GM19467 (cell line): ENCODE results near the gene RDM1.
A peak's percentile ranks its signal among the peaks of the same experiment; 100 is the strongest.
"Not testable (repeated sequence)": the region's sequence is repeated elsewhere in the genome, so short reads cannot be mapped to it uniquely, and the experiment has no call there.

Experiments used
- ATAC-seq: cut with Tn5 transposase; IDR thresholded peaks from one replicate; pipeline ENCODE4 v1.9.1; 2021; ENCODE audit warnings: mild to moderate bottlenecking, moderate library complexity; ENCODE audit not compliant: unreplicated experiment

RDM1 gene

DNA sequence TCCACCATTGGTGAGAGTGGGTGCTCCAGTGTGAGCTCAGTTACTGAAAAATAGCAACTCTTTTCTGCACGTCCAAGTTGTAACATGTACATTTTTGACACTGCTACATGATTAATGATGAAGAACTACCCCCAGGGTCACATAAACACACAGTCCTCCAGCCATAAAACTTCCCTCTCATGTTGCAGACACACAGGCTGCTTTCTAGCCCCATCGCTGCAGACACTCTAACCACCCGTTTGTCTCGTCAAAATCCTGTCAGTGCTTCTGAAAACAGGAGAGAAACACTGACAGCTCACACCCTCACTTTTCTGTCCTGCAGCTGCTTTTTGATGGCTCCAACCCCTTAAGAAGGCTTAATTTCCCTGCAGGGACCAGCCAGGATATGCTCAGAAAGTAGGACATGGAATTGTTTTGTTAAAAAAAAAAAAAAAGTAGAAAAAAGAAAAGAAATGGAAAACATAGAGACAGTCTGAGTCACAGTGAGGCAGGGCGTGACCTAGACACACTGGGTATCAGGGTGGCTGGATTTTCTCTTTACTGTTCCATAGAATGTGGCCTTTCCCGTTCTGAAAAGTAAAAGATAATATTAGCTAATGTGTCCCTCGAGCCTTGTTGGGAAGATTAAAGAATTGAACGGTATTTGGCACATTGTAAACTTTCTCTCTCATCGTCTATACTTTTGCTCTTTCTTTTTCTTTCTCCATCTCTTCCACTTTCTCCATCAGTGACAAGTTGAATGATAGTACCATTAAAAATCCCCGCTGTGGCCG, 29.7 kb downstream of the RDM1 start:
- ATAC-seq: no peak

GRCh38 chr17:35900280-35900679, 30.3 kb downstream of the RDM1 start:
- no peak for ATAC-seq

- no peak for ATAC-seq
These were observed 32.1 kb downstream of the RDM1 start for GRCh38 chr17:35898283-35899070.

GRCh38 chr17:35897772-35898171, 32.8 kb downstream of the RDM1 start:
- ATAC-seq: not testable (repeated sequence)

DNA sequence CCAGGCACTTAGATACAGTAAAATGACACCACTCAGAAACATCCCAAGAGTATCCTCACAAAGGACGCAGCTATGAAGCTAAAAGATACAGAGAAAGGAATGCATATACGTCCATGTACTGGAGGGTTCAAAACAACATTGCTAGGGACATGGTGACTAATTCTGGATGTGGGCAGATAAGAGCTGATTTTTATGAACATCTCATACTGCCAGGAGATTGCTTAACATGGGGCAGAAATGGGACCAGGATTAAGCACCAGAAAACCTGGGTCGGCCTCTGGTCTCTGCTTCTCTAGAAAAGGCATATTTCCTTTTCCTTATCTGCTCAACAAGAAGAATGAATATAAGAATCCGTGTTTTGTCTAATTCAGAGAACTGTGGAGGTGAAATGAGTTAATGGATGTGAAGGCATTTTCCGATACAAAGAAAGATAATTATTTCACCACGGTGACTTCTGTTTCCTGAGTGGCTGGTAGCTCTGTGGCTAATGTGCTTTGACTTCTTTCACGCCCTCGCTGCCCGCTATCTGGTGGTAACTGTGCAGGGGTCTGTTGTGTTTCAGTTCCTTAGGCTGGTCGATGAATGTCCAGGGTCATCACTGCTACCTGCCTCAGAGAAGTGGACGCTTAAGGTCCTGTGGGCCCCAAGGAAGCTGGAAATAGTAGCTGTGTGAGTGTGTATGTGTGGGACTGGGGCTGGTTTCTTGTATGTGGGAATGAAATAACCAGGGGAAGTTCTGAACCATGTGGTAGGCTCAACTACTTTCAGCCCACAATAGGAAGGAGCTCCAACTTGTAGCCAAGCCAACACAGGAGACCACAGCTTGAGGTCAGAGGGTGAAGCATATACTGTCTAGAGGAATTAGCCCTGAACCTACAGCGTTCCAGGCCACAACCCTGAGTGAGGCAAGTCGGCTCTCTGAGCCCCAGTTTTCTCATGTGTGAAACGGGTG, 34.7 kb downstream of the RDM1 start:
- ATAC-seq: no peak

DNA sequence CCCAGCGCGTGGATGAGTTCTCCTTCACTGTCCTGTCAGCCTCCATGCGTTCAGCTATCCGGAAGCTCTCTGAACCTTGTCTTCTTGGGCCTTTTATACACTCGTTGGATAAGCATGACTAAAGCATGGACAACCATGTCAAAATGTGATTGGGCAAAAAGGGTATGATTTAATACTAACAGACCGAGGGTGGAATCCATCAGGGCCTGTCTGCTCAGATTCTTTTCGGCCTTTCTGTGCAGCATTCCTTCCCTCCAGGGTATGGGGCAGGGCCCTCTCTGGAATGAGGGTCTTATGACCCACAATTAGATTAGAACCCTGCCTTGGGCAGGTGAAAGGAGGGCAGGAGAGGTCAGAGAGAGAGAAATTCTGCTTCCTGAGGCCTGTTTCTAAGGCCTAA, 36.4 kb downstream of the RDM1 start:
- ATAC-seq: no peak

DNA sequence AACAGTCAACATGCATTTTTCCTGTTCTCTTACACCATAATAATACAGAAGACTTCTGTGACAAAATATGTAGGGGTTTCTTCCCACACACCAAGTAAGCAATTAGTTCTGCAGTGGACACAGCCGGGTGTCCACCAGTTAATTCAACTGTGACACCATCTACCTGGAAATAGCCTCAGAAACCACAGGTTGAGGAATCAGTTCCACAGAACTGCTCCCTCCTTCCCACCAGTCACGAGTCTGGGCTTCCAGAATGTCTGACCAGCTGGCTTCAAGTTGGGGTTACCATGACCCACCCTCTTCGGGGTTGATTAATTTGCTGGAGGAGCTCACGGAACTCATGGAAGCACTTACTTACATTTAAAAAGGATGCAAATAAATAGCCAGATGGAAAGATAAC, 36.8 kb downstream of the RDM1 start:
- ATAC-seq: no peak

GRCh38 chr17:35892091-35893035, 38.2 kb downstream of the RDM1 start:
- ATAC-seq: no peak

DNA sequence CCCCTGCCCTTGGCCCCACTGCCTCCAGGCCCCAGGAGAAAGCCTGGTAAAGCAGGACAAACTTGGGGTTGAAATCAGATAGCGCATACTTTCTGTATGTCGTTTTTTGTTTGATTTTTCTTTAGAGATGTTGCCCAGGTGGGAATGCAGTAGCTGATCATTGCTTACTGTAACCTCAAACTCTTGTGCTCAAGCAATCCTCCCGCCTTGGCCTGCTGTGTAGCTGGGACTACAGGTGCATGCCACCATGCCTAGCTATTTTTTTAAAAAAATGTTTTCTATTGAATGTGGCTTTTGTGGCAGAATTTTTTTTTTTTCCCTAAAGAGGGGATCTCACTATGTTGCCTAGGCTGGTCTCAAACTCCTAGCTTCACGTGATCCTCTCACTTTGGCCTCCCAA, 39.3 kb downstream of the RDM1 start:
- ATAC-seq: no peak

- no peak for ATAC-seq
These were observed 39.8 kb downstream of the RDM1 start for GRCh38 chr17:35890774-35891155.

DNA sequence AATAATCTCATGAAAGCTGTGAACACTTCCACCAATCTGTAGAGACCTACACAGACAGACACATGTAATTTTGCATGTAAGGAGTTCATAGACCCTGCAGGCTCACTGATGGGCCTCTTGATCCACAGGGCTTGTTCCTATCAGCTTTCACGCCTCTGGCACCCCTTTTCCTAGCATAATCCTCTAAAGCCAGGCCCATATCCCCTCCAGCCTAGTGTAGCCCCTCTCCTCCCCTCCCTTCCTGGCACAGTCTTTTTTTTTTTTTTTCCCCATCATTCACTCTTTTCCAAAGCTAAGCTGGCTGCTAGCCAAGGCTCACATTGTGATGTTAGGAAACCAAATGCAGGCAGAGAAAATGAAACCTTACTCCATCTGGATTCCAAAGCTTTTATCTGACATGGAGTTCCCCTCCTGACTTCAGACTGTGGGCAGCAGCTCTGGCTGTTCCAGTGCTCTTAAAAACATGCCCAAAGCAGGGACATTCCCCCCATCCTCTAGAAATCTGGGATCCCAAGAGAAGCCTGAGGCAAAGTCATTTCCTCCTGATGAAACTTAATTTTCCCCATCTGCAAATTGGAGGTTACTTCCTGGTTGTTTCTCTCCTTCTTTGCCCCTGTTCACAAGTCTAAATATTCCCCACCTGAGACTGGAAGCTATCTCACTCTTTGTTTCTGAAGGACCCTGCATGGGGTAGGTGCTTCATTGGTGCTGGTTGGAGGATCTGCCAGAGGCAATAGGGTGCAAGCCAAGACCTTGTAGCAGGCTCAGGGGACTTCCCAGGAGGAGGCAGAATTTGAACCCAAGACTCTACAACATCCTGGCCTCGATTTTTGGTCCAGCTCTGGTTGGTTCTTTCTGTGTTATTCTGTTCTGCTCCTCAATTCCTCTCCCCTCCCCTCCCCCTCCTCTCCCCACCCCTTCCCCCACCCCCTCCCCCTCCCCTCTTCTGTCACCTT, 40.5 kb downstream of the RDM1 start:
- no peak for ATAC-seq

DNA sequence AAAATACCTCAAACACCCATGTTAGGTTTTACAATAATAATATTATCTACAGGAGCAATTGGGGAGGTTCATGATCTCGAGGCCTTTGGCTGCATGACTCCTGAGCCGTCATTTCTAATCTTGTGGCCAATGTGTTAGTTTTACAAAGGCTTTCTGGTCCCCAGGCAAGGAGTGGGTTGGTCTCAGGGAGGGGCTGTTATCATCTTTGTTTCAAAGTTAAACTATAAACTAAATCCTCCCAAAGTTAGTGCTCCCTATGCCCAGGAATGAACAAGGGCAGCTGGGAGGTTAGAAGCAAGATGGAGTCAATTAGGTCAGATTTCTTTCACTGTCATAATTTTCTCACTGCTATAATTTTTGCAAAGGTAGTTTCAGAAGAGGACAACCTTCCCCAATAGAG, 41.3 kb downstream of the RDM1 start:
- no peak for ATAC-seq

- ATAC-seq: peak; percentile 86
These were observed 50.6 kb downstream of the RDM1 start, which contains the start of gene CCL5 for GRCh38 chr17:35879773-35880654. Gene CCL5 (minus strand): TSS chr17:35880360.

- no peak for ATAC-seq
These were observed 52.2 kb downstream of the RDM1 start for GRCh38 chr17:35878361-35878760.

- no peak for ATAC-seq
These were observed 53.1 kb downstream of the RDM1 start for GRCh38 chr17:35877345-35878029.

DNA sequence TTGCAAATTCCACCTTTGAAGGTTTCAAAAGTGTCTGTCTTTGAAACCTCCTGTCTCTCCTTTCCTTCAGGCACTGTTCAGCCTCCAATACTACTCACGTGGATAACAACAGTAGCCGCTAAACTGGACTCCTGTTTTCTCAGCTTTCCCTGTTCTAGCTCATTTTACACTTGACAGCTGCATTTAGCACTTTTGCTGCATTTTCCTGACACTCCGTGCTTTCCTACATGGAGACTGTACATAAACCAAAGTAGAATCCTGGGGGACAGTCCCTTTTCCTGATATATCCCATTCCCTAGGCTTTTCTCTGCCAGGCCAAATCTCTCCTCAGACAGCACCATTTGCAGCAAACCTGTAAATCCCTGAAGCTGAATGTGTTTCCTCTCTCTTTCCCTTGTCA, 54.0 kb downstream of the RDM1 start:
- ATAC-seq: no peak

DNA sequence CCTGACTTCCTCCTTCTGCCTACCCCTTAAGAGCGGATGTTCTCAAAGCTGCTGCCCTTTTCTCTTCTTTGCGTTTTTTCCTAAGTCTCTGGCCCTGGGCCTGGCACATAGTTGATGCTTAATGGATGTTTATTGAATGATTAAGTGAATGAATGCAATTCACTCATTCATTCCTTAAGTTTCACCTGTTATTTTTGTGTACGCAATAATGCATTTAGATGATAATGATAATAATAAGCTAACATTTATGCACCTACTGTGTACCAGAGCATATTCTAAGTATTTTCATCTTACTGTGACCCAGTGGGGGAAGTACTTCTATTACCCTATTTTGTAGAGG, 54.8 kb downstream of the RDM1 start:
- ATAC-seq: no peak
